Breast epithelium (tissue), 4 donors: ENCODE results near the gene TCF4. TPM values are rescaled to one million over a fixed set of nuclear protein-coding genes. Genes with fewer than 3 reads are reported as not detected.

Source experiments
- DNase-seq, 2 donors: peaks; one replicate each; pipeline ENCODE4 v3.0.0-alpha.2; 2019; ENCODE audit warnings: low spot score in 2 of 2
- H3K27ac ChIP-seq, 2 donors: fragments of 200-600 bp; sonication (generic) in 1 of 2; one replicate each; pipeline ENCODE4 v1.5.1; 2016 to 2019; ENCODE audit warnings: mild to moderate bottlenecking in 1 of 2
- H3K27me3 ChIP-seq, 2 donors: fragments of 200-600 bp; sonication (generic) in 1 of 2; one replicate each; pipeline versions ENCODE4 v1.5.1 to v1.6.0; 2017 to 2019; ENCODE audit warnings: control low read depth in 1 of 2, mild to moderate bottlenecking in 1 of 2
- H3K36me3 ChIP-seq: fragments of 200-600 bp; one replicate; pipeline ENCODE4 v1.5.1; 2019
- H3K4me1 ChIP-seq, 2 donors: fragments of 200-600 bp; sonication (generic); one replicate each; pipeline ENCODE4 v1.5.1; 2016 to 2019; ENCODE audit warnings: control low read depth in 1 of 2
- H3K4me3 ChIP-seq, 3 donors: fragments of 200-600 bp; sonication (generic); 1 replicate in 2 of 3; 2 replicates in 1 of 3; pipeline ENCODE4 v1.5.1; 2016 to 2019; ENCODE audit warnings: mild to moderate bottlenecking in 3 of 3, moderate library complexity in 2 of 3
- H3K9me3 ChIP-seq, 2 donors: fragments of 200-600 bp; sonication (generic) in 1 of 2; one replicate each; pipeline ENCODE4 v1.5.1; 2016 to 2019; ENCODE audit warnings: control low read depth in 1 of 2
- CTCF ChIP-seq, 3 donors: fragments of 450-650 bp; IDR thresholded peaks; one replicate each; pipeline ENCODE4 v1.5.1; 2016 to 2017; ENCODE audit warnings: antibody characterized with exemption in 3 of 3, mild to moderate bottlenecking in 3 of 3, moderate library complexity in 3 of 3
- POLR2A ChIP-seq: fragments of 450-650 bp; IDR thresholded peaks from one replicate; pipeline ENCODE4 v1.6.1; 2016; ENCODE audit warnings: antibody characterized with exemption, mild to moderate bottlenecking, moderate library complexity
- POLR2AphosphoS5 ChIP-seq, 3 donors: sonication (generic); formaldehyde crosslinking; IDR thresholded peaks; one replicate each; pipeline ENCODE4 v1.6.1; 2017; ENCODE audit warnings: antibody characterized with exemption in 3 of 3
- intact Hi-C: fragments of 100-400 bp; cut with DNase I; formaldehyde crosslinking; loops from one replicate; pipeline ENCODE4 v1.15.1; 2023; ENCODE audit warnings: low total_unique reads
- total RNA-seq, 3 donors: library from RNA; depleted of rRNA; stranded (reverse); fragments of >200 nt; gene quantifications; one replicate each; pipeline ENCODE4 v1.1.0, GENCODE V29; 2016

TCF4 gene
- total RNA-seq, 3 donors from 2014 or later: 79.6 to 133 (median 114) TPM

- Histone ChIP-seq H3K36me3 (no peaks in the 10 kb centered on the region), H3K27ac (no peak overlapping the region), H3K4me1 (no peaks in the 10 kb centered on the region), H3K4me3 (no peak overlapping the region), H3K9me3 (no peaks in the 10 kb centered on the region), H3K27me3 (no peaks in the 10 kb centered on the region)
- TF ChIP-seq POLR2AphosphoS5 (IDR thresholded peaks at IDR 0.05): no peak
- no peak for TF ChIP-seq POLR2A
- no peak for TF ChIP-seq CTCF (IDR thresholded peaks at IDR 0.05)
- no peak for DNase-seq
- intact Hi-C loops: no loop called here
Measured at GRCh38 chr18:55462652-55463051, 125.3 kb downstream of the TCF4 start.

- no peak for DNase-seq
- intact Hi-C loops: no loop called here
- TF ChIP-seq CTCF (IDR thresholded peaks at IDR 0.05): no peak
- TF ChIP-seq POLR2AphosphoS5 (IDR thresholded peaks at IDR 0.05): no peak
- TF ChIP-seq POLR2A: no peak
Measured at GRCh38 chr18:55461848-55462247, 126.1 kb downstream of the TCF4 start.

GRCh38 chr18:55458456-55459203 lies 129.4 kb downstream of the TCF4 start:
- Histone ChIP-seq H3K27me3 (no peaks in the 10 kb centered on the region), H3K4me3 (no peak overlapping the region), H3K36me3 (no peaks in the 10 kb centered on the region), H3K27ac (no peak overlapping the region), H3K4me1 (no peaks in the 10 kb centered on the region), H3K9me3 (no peaks in the 10 kb centered on the region)
- TF ChIP-seq CTCF (IDR thresholded peaks at IDR 0.05) (no peak), POLR2AphosphoS5 (IDR thresholded peaks at IDR 0.05) (no peak), POLR2A (no peak)
- DNase-seq: no peak
- intact Hi-C loops: no loop called here

More at GRCh38 chr18:55461848-55462247, 126.1 kb downstream of the TCF4 start:
- Histone ChIP-seq H3K4me1 (no peaks in the 10 kb centered on the region), H3K27ac (no peak overlapping the region), H3K9me3 (no peaks in the 10 kb centered on the region), H3K36me3 (no peaks in the 10 kb centered on the region), H3K27me3 (no peaks in the 10 kb centered on the region), H3K4me3 (no peak overlapping the region)

- DNase-seq: no peak
- no peaks in the 10 kb centered on the region for H3K9me3 ChIP-seq
- TF ChIP-seq POLR2AphosphoS5 (IDR thresholded peaks at IDR 0.05) (no peak), CTCF (IDR thresholded peaks at IDR 0.05) (no peak), POLR2A (no peak)
- intact Hi-C loops: no loop called here
- H3K27me3 ChIP-seq: no peaks in the 10 kb centered on the region
- no peak overlapping the region for H3K27ac ChIP-seq
- H3K36me3 ChIP-seq: no peaks in the 10 kb centered on the region
- H3K4me1 ChIP-seq: no peaks in the 10 kb centered on the region
- no peak overlapping the region for H3K4me3 ChIP-seq
Measured at GRCh38 chr18:55457028-55457427, 131.0 kb downstream of the TCF4 start.

GRCh38 chr18:55455938-55456337 lies 132.1 kb downstream of the TCF4 start:
- Histone ChIP-seq H3K9me3 (no peaks in the 10 kb centered on the region), H3K36me3 (no peaks in the 10 kb centered on the region), H3K4me3 (no peak overlapping the region), H3K4me1 (no peaks in the 10 kb centered on the region), H3K27ac (no peak overlapping the region), H3K27me3 (no peaks in the 10 kb centered on the region)
- TF ChIP-seq POLR2AphosphoS5 (IDR thresholded peaks at IDR 0.05) (no peak), POLR2A (no peak), CTCF (IDR thresholded peaks at IDR 0.05) (no peak)
- DNase-seq: no peak
- intact Hi-C loops: no loop called here
